GM12873 (cell line): ENCODE data around the gene DSTN.

Experiments used
- TF ChIP-seq, protein P1 (sequence below): IDR thresholded peaks from 2 replicates; pipeline ENCODE4 v1.5.1; 2012; ENCODE audit warnings: low read depth, mild to moderate bottlenecking, moderate library complexity, low read length, control low read depth; ENCODE audit not compliant: insufficient read depth; ENCODE audit errors: missing control alignments

Gene DSTN

DNA sequence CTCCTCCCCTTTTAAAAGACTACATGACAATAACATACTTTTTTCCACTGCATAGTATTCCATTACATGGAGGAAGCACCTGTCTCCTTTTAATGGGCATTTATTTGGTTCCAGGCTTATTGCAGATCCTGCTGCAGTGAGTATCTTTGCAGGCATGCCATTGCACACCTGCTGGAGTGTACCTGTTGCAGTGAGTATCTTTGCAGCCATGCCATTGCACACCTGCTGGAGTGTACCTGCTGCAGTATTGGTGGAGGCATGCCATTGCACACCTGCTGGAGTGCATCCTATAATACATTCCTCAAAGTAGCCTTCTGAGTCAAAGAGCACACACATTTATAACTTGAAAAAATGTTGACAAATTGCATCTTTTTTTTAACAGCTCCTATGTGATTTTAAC is 40.3 kb upstream of the DSTN start:
- TF ChIP-seq, protein P1, sequence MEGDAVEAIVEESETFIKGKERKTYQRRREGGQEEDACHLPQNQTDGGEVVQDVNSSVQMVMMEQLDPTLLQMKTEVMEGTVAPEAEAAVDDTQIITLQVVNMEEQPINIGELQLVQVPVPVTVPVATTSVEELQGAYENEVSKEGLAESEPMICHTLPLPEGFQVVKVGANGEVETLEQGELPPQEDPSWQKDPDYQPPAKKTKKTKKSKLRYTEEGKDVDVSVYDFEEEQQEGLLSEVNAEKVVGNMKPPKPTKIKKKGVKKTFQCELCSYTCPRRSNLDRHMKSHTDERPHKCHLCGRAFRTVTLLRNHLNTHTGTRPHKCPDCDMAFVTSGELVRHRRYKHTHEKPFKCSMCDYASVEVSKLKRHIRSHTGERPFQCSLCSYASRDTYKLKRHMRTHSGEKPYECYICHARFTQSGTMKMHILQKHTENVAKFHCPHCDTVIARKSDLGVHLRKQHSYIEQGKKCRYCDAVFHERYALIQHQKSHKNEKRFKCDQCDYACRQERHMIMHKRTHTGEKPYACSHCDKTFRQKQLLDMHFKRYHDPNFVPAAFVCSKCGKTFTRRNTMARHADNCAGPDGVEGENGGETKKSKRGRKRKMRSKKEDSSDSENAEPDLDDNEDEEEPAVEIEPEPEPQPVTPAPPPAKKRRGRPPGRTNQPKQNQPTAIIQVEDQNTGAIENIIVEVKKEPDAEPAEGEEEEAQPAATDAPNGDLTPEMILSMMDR: no peak

- TF ChIP-seq, protein P1: no peak
These were observed 39.7 kb upstream of the DSTN start for GRCh38 chr20:17530153-17530552.

- TF ChIP-seq, protein P1: no peak
These were observed 38.9 kb upstream of the DSTN start, which contains the start of gene BFSP1 for GRCh38 chr20:17530716-17531664. TSS of gene BFSP1 (minus strand) at chr20:17531379. CDS start at chr20:17531329, 50 bp downstream.

DNA sequence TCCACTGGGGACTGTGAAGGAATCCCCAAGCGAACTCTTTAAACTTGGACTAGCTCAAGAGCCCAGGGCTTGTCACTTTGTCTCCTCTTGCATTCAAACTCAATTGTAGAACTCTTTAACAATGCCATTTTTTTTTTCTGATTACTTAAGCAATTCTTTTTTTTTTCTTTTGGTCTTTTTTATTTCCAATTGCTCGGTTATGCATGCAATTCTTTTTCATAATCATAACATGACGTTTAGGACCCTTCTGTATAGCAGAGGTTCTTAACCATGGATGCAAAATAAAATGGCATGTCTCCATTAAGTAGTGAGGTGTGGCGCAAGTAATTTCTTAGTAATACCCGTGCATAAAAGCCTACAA is 38.2 kb upstream of the DSTN start:
- TF ChIP-seq, protein P1: no peak

- TF ChIP-seq, protein P1: no peak
These were observed 36.5 kb upstream of the DSTN start for GRCh38 chr20:17533396-17533795.

DNA sequence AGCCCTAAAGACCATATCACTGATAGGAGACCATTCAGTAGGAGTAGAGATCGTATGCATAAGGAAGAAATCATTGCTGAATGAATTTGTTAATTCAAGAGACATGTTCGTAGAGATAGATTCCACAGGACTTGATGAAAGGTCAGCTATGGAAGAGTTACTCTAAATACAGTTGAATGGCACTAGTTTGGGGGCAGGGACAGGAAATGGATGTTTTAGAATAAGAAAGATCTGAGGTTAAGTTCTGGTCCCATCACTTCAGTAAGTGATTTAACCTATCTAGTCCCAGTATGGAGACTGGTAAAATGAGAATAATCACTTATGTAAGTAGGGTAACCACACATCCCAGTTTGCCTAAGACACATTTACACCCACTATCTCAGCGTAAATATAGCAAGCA is 35.8 kb upstream of the DSTN start:
- TF ChIP-seq, protein P1: no peak

- TF ChIP-seq, protein P1: peak; percentile 90
These were observed 32.9 kb upstream of the DSTN start for GRCh38 chr20:17536944-17537444.
